KMS-11 (cell line): ENCODE measurements around the gene DTNB.

Experiments used
- H2AFZ ChIP-seq: fragments of 200-600 bp; sonication (generic); 2 replicates; pipeline ENCODE4 v1.6.1; 2016; ENCODE audit warnings: antibody characterized with exemption, mixed run types, low read depth
- H3K27ac ChIP-seq: fragments of 200-600 bp; sonication (generic); 2 replicates; pipeline ENCODE4 v1.6.1; 2016; ENCODE audit warnings: mild to moderate bottlenecking, mixed run types
- H3K27me3 ChIP-seq: fragments of 200-600 bp; sonication (generic); 2 replicates; pipeline ENCODE4 v1.6.1; 2017; ENCODE audit warnings: mild to moderate bottlenecking, low read depth, mixed run types, moderate library complexity; ENCODE audit not compliant: insufficient read depth
- H3K36me3 ChIP-seq: fragments of 200-600 bp; sonication (generic); 2 replicates; pipeline ENCODE4 v1.6.1; 2017; ENCODE audit warnings: mild to moderate bottlenecking, mixed run types; ENCODE audit not compliant: insufficient read depth
- H3K4me1 ChIP-seq: fragments of 200-600 bp; sonication (generic); 2 replicates; pipeline ENCODE4 v1.6.1; 2016; ENCODE audit warnings: mild to moderate bottlenecking, low read depth, mixed run types; ENCODE audit not compliant: poor library complexity, severe bottlenecking
- H3K4me2 ChIP-seq: fragments of 200-600 bp; sonication (generic); 2 replicates; pipeline ENCODE4 v1.7.0; 2016; ENCODE audit warnings: mild to moderate bottlenecking, mixed run types
- H3K4me3 ChIP-seq: fragments of 200-600 bp; sonication (generic); IDR thresholded peaks from 2 replicates; pipeline ENCODE4 v1.6.1; 2017; ENCODE audit warnings: low read depth, low read length, mixed read lengths; ENCODE audit not compliant: insufficient read depth
- H3K79me2 ChIP-seq: fragments of 200-600 bp; sonication (generic); 2 replicates; pipeline ENCODE4 v1.6.1; 2016; ENCODE audit warnings: low read depth, mixed run types; ENCODE audit not compliant: insufficient read depth
- H3K9ac ChIP-seq: fragments of 200-600 bp; sonication (generic); 2 replicates; pipeline ENCODE4 v1.6.1; 2016; ENCODE audit warnings: mild to moderate bottlenecking, mixed run types
- H4K20me1 ChIP-seq: fragments of 200-600 bp; sonication (generic); 2 replicates; pipeline ENCODE4 v1.6.1; 2016; ENCODE audit warnings: mild to moderate bottlenecking, mixed run types; ENCODE audit not compliant: insufficient read depth
- CTCF ChIP-seq: fragments of 200-600 bp; sonication (generic); conservative IDR thresholded peaks from 2 replicates; pipeline ENCODE4 v1.6.1; 2017; ENCODE audit warnings: low read depth, mild to moderate bottlenecking, antibody characterized with exemption, low read length, moderate library complexity, mixed read lengths

The DTNB gene

DNA sequence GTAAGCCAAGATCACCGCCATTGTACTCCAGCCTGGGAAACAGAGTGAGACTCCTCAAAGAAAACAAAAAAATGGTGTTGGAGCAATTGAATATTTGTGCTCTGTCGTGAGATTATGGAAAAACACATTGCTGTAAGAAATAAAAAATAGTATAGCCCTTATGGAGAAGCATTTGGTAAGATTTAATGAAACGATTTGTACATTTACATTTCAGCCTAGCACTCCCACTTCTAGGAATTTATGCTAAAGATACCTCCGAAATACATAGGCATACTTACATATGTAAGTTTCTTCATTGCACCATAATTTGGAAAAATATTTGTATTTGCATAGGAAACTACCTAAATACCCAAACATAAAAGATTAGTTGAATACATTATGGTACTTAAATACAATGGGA, 8.7 kb upstream of the DTNB start:
- no peaks in the 10 kb centered on the region for H3K4me1 ChIP-seq
- no peak overlapping the region for H3K4me3 ChIP-seq
- no peak for TF ChIP-seq CTCF
- H2AFZ ChIP-seq = no peak overlapping the region
- H3K79me2 ChIP-seq = no peaks in the 10 kb centered on the region
- no peak overlapping the region for H3K27ac ChIP-seq
- H3K9ac ChIP-seq = no peak overlapping the region
- no peaks in the 10 kb centered on the region for H3K27me3 ChIP-seq
- H4K20me1 ChIP-seq = no peaks in the 10 kb centered on the region
- H3K36me3 ChIP-seq = no peaks in the 10 kb centered on the region
- no peak overlapping the region for H3K4me2 ChIP-seq

DNA sequence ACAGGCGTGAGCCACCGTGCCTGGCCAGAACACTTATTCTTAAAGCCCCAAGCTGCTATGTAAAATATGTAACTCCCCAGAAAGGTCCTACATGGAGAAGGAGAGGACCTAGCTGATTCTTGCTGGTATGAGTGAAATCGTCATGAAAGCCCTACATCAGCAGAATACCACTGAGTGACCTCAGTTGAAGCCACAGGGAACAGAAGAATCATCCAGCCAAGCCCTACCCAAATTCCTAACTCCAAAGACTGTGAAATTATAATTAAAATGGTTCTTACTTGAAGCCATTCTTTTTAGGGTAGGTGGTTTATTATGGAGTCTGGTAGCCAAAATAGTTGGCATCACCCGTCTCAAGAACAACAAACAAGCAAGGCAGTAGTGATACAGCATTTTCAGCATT, 4.5 kb upstream of the DTNB start:
- no peak overlapping the region for H3K4me2 ChIP-seq
- H3K4me1 ChIP-seq = peaks cover 5% of the 10 kb centered on the region
- no peaks in the 10 kb centered on the region for H3K79me2 ChIP-seq
- no peaks in the 10 kb centered on the region for H3K36me3 ChIP-seq
- no peaks in the 10 kb centered on the region for H4K20me1 ChIP-seq
- no peaks in the 10 kb centered on the region for H3K27me3 ChIP-seq
- H3K9ac ChIP-seq = no peak overlapping the region
- no peak overlapping the region for H3K4me3 ChIP-seq
- H2AFZ ChIP-seq = no peak overlapping the region
- TF ChIP-seq CTCF = no peak
- no peak overlapping the region for H3K27ac ChIP-seq

- Histone ChIP-seq H3K27me3 (no peaks in the 10 kb centered on the region), H2AFZ (peak overlapping the region; percentile 99), H3K9ac (no peak overlapping the region; the same call in 1 of the 2 replicates), H3K4me1 (peaks cover 18% of the 10 kb centered on the region), H4K20me1 (0 out of 2 replicates have a peak, but pooled peaks cover 4% of the 10 kb centered on the region), H3K79me2 (0 out of 2 replicates have a peak, but pooled peaks cover 10% of the 10 kb centered on the region), H3K27ac (no peak overlapping the region), H3K4me2 (peak overlapping the region; percentile 74), H3K36me3 (no peaks in the 10 kb centered on the region), H3K4me3 (no peak overlapping the region)
- no peak for TF ChIP-seq CTCF
Observed at GRCh38 chr2:25674077-25674362, 643 bp upstream of the DTNB start.

DNA sequence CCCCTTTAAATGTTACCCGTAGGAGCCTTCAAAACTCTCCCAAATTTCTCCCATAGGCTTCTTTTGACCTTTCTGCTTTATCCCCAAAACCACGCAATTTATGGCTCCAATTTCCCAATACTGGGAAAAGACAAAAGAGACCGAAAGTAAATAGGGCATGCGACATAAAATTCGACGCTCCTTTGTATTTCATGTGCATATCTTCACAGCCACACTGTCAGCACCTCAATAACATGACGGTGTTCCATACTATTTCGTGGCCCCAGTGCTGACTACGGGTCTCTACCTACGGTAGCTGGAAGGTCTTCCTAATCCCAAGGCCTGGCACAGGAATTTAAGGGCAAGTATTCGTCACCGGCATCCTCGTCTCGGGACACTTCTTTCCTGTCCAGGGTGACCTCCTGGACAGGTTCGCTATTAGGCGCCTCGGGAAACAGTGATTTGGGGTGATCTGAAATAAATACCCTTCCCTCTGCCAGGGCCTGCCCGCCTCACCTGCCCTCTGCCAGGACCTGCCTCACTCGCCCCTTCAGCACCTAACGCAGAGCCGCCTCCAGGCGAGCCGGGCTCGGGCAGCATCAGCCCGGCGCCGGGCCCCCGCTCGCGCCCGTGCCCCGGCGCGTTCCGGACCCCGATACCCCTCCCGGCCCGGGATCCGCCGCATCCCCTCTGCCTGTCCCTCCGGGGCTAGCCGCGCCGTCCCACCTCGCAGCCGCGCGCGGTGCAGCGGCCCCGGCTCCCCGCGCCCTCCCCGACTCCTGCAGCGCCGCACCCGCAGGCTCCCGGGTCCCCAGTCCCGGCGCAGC, 680 bp downstream of the DTNB start:
- Histone ChIP-seq H2AFZ (peak overlapping the region; percentile 86), H3K79me2 (0 out of 2 replicates have a peak, but pooled peaks cover 10% of the 10 kb centered on the region), H3K4me1 (peaks cover 18% of the 10 kb centered on the region), H3K27me3 (no peaks in the 10 kb centered on the region), H3K27ac (peak overlapping the region; percentile 62), H3K4me3 (peak overlapping the region; percentile 81), H3K4me2 (peak overlapping the region; percentile 66), H3K36me3 (no peaks in the 10 kb centered on the region), H4K20me1 (0 out of 2 replicates have a peak, but pooled peaks cover 4% of the 10 kb centered on the region), H3K9ac (peak overlapping the region; percentile 74)
- TF ChIP-seq CTCF = no peak
